Loucy (cell line): ENCODE measurements around the gene PECR.

Source experiments
- CTCF ChIP-seq: fragments of 200-600 bp; sonication (generic); conservative IDR thresholded peaks from 2 replicates; pipeline ENCODE4 v1.5.1; 2014; ENCODE audit warnings: mild to moderate bottlenecking, antibody characterized with exemption, low read length
- EZH2phosphoT487 ChIP-seq: fragments of 200-600 bp; IDR thresholded peaks from 2 replicates; pipeline ENCODE4 v1.6.1; 2018; ENCODE audit warnings: antibody characterized with exemption, mild to moderate bottlenecking, moderate library complexity, borderline replicate concordance

GRCh38 chr2:216098421-216099334 lies 17.1 kb upstream of the PECR start:
- TF ChIP-seq CTCF (no peak), EZH2phosphoT487 (no peak)
